Naive thymus-derived CD8-positive, alpha-beta T cell (primary cell): Measurements from ENCODE around the gene MISFA. TPM values are rescaled to one million over a fixed set of nuclear protein-coding genes. Genes with fewer than 3 reads are reported as not detected.

Experiments
- ATAC-seq, 2 donors: fragments of 150-1000 bp; cut with Tn5 transposase in 1 of 2; sonication (Bioruptor Pico), chemical (Tn5 transposase) in 1 of 2; 1 replicate in 1 of 2; 2 replicates in 1 of 2; pipeline ENCODE4 v1.10.0; 2021; ENCODE audit warnings: mild to moderate bottlenecking in 2 of 2, moderate library complexity in 2 of 2
- POLR2A ChIA-PET: fragments of 350-600 bp; sonication (Branson Sonifier 250); formaldehyde crosslinking; loops from one replicate; lab custom pipeline; 2021; ENCODE audit warnings: antibody characterized with exemption; lab: Charles Lee
- DNase-seq, 10 donors: peaks; one replicate each; pipeline versions ENCODE4 v3.0.0 to v3.0.0-alpha.2; 2020 to 2022
- H3K27ac Mint-ChIP-seq, 10 donors: one replicate each; pipeline ENCODE4 v1.8.0; 2020 to 2022; ENCODE audit warnings: mild to moderate bottlenecking in 10 of 10, mixed read lengths in 10 of 10, moderate library complexity in 4 of 10, inconsistent platforms in 1 of 10
- H3K27me3 Mint-ChIP-seq, 5 donors: one replicate each; pipeline ENCODE4 v1.8.0; 2021 to 2022; ENCODE audit warnings: mixed read lengths in 5 of 5
- H3K36me3 Mint-ChIP-seq, 3 donors: one replicate each; pipeline ENCODE4 v1.8.0; 2020 to 2022; ENCODE audit warnings: mixed read lengths in 3 of 3, mild to moderate bottlenecking in 2 of 3, inconsistent platforms in 1 of 3
- H3K4me1 Mint-ChIP-seq, 4 donors: one replicate each; pipeline ENCODE4 v1.8.0; 2021 to 2022; ENCODE audit warnings: mixed read lengths in 4 of 4
- H3K4me3 Mint-ChIP-seq, 10 donors: one replicate each; pipeline ENCODE4 v1.8.0; 2020 to 2022; ENCODE audit warnings: mild to moderate bottlenecking in 10 of 10, mixed read lengths in 10 of 10, moderate library complexity in 6 of 10, inconsistent platforms in 1 of 10
- H3K9me3 Mint-ChIP-seq, 9 donors: one replicate each; pipeline ENCODE4 v1.8.0; 2020 to 2022; ENCODE audit warnings: mixed read lengths in 9 of 9, mild to moderate bottlenecking in 3 of 9, inconsistent platforms in 1 of 9, moderate library complexity in 1 of 9
- polyA plus RNA-seq, 3 donors: library from polyadenylated mRNA; unstranded; fragments of 300-500 nt; fragmentation: Illumina TruSeq; gene quantifications; one replicate each; pipeline ENCODE4 v1.2.3, GENCODE V29; 2021
- total RNA-seq, 8 experiments: library from RNA in 2 of 8; stranded (reverse) in 2 of 8; gene quantifications; one replicate each; pipeline ENCODE4 v1.2.3 and lab custom pipeline; 2021 to 2026

Gene MISFA
- under 1 TPM in 1 of 2 experiments, not detected in 1; 0.47 TPM for total RNA-seq
- polyA plus RNA-seq = under 1 TPM in 1 of 3 donors, not detected in 2; 0.96 TPM
- total RNA-seq (lab: John Stamatoyannopoulos, UW) = 0 to 0.21 (median 0.15) reads per million in 6 experiments

GRCh38 chr11:18599739-18600230 is at the start of gene MISFA:
TSS of gene MISFA (plus strand) at chr11:18599789. CDS start at chr11:18599929, 140 bp downstream.
- no peak within 1 kb of the TSS for H3K4me3 Mint-ChIP-seq
- H3K27ac Mint-ChIP-seq = no peak within 1 kb of the TSS
- DNase-seq (no peak), ATAC-seq (no peak)
- H3K4me1 Mint-ChIP-seq = no peaks in the 10 kb centered on the region
- no peaks in the 10 kb centered on the region for H3K9me3 Mint-ChIP-seq
- POLR2A ChIA-PET = no interaction called here
- H3K36me3 Mint-ChIP-seq = no peaks in the 10 kb centered on the region
- H3K27me3 Mint-ChIP-seq = no peaks in the 10 kb centered on the region

GRCh38 chr11:18563090-18563730 is 36.4 kb upstream of the MISFA start:
- Mint-ChIP-seq H3K4me3 (no peak overlapping the region), H3K27ac (peak overlapping the region in 1 of 10 donors; percentile 7)
- POLR2A ChIA-PET = no interaction called here

GRCh38 chr11:18564149-18564548 is 35.4 kb upstream of the MISFA start:
- H3K36me3 Mint-ChIP-seq = peaks cover 0 to 34% (median 6%) of the 10 kb centered on the region in 3 donors

More at GRCh38 chr11:18563090-18563730, 36.4 kb upstream of the MISFA start:
- no peaks in the 10 kb centered on the region for H3K27me3 Mint-ChIP-seq
- DNase-seq (no peak), ATAC-seq (no peak)
- no peaks in the 10 kb centered on the region for H3K4me1 Mint-ChIP-seq
- no peaks in the 10 kb centered on the region for H3K9me3 Mint-ChIP-seq
- H3K36me3 Mint-ChIP-seq = peaks cover 0 to 35% (median 6%) of the 10 kb centered on the region in 3 donors

GRCh38 chr11:18566406-18566805 is 33.2 kb upstream of the MISFA start:
- H3K4me1 Mint-ChIP-seq = peaks cover 0 to under 1% (median 0%) of the 10 kb centered on the region in 4 donors
- H3K9me3 Mint-ChIP-seq = no peaks in the 10 kb centered on the region
- H3K4me3 Mint-ChIP-seq = no peak overlapping the region
- POLR2A ChIA-PET = no interaction called here
- no peaks in the 10 kb centered on the region for H3K27me3 Mint-ChIP-seq
- ATAC-seq (no peak), DNase-seq (no peak)
- H3K27ac Mint-ChIP-seq = no peak overlapping the region
- H3K36me3 Mint-ChIP-seq = peaks cover 0 to 39% (median 6%) of the 10 kb centered on the region in 3 donors

More at GRCh38 chr11:18564149-18564548, 35.4 kb upstream of the MISFA start:
- ATAC-seq (no peak), DNase-seq (no peak)
- POLR2A ChIA-PET = no interaction called here
- H3K27ac Mint-ChIP-seq = peak overlapping the region in 1 of 10 donors; percentile 61
- no peaks in the 10 kb centered on the region for H3K27me3 Mint-ChIP-seq
- H3K4me3 Mint-ChIP-seq = no peak overlapping the region
- no peaks in the 10 kb centered on the region for H3K4me1 Mint-ChIP-seq
- H3K9me3 Mint-ChIP-seq = no peaks in the 10 kb centered on the region

- Mint-ChIP-seq H3K27me3 (no peaks in the 10 kb centered on the region), H3K36me3 (peaks cover 0 to 45% (median 6%) of the 10 kb centered on the region in 3 donors), H3K27ac (peak overlapping the region in 1 of 10 donors; percentile 56), H3K9me3 (no peaks in the 10 kb centered on the region), H3K4me1 (peaks cover 0 to 1% (median 0%) of the 10 kb centered on the region in 4 donors), H3K4me3 (no peak overlapping the region)
- DNase-seq (no peak), ATAC-seq (no peak)
- POLR2A ChIA-PET = no interaction called here
These were observed 32.5 kb upstream of the MISFA start for GRCh38 chr11:18567081-18567480.

GRCh38 chr11:18575361-18575760 is 24.2 kb upstream of the MISFA start:
- ATAC-seq (no peak), DNase-seq (no peak)
- H3K36me3 Mint-ChIP-seq = peaks cover 0 to 56% (median 12%) of the 10 kb centered on the region in 3 donors
- peak overlapping the region in 1 of 10 donors; percentile 17 for H3K27ac Mint-ChIP-seq
- H3K4me1 Mint-ChIP-seq = peaks cover 0 to 6% (median 2%) of the 10 kb centered on the region in 4 donors
- H3K9me3 Mint-ChIP-seq = no peaks in the 10 kb centered on the region
- H3K27me3 Mint-ChIP-seq = no peaks in the 10 kb centered on the region
- no peak overlapping the region for H3K4me3 Mint-ChIP-seq
- POLR2A ChIA-PET = no interaction called here

- Mint-ChIP-seq H3K9me3 (no peaks in the 10 kb centered on the region), H3K27ac (peak overlapping the region in 2 of 10 donors; percentile 28 to 55), H3K27me3 (no peaks in the 10 kb centered on the region), H3K36me3 (peaks cover 0 to 28% (median 5%) of the 10 kb centered on the region in 3 donors), H3K4me1 (peaks cover 0 to 6% (median 2%) of the 10 kb centered on the region in 4 donors), H3K4me3 (peak overlapping the region in 2 of 10 donors; percentile 17 to 18)
- ATAC-seq = no peak
- POLR2A ChIA-PET = no interaction called here
- no peak for DNase-seq
These were observed 20.5 kb upstream of the MISFA start for GRCh38 chr11:18578975-18579598.

- ATAC-seq = no peak
- DNase-seq = no peak
- no peaks in the 10 kb centered on the region for H3K27me3 Mint-ChIP-seq
- POLR2A ChIA-PET = no interaction called here
- peaks cover 0 to 6% (median 2%) of the 10 kb centered on the region in 4 donors for H3K4me1 Mint-ChIP-seq
- H3K4me3 Mint-ChIP-seq = no peak overlapping the region
- no peak overlapping the region for H3K27ac Mint-ChIP-seq
- H3K9me3 Mint-ChIP-seq = no peaks in the 10 kb centered on the region
- H3K36me3 Mint-ChIP-seq = peaks cover 0 to 27% (median 4%) of the 10 kb centered on the region in 3 donors
These were observed 19.3 kb upstream of the MISFA start for GRCh38 chr11:18580113-18580766.

GRCh38 chr11:18581825-18582224 is 17.8 kb upstream of the MISFA start:
- Mint-ChIP-seq H3K27ac (peak overlapping the region in 1 of 10 donors; percentile 51), H3K4me1 (peaks cover 0 to 6% (median 2%) of the 10 kb centered on the region in 4 donors), H3K27me3 (no peaks in the 10 kb centered on the region), H3K36me3 (peaks cover 0 to 17% (median 0%) of the 10 kb centered on the region in 3 donors), H3K4me3 (no peak overlapping the region), H3K9me3 (no peaks in the 10 kb centered on the region)
- DNase-seq (no peak), ATAC-seq (no peak)
- POLR2A ChIA-PET = no interaction called here

- POLR2A ChIA-PET = interaction anchor here (1.0 to 1.8 kb wide), 5 partner anchors 42 to 139 kb away, joined by 3 to 14 read pairs (median 5); partner anchors contain the start of genes SPTY2D1 and TSG101
- DNase-seq (peak in 9 of 10 donors; percentile 21 to 66 (median 38)), ATAC-seq (peak; percentile 46 to 61)
- Mint-ChIP-seq H3K27ac (no peak within 1 kb of the TSS), H3K4me3 (no peak within 1 kb of the TSS), H3K4me1 (peaks cover 0 to 12% (median 5%) of the 10 kb centered on the region in 4 donors), H3K9me3 (no peaks in the 10 kb centered on the region), H3K36me3 (no peaks in the 10 kb centered on the region), H3K27me3 (no peaks in the 10 kb centered on the region)
These were observed 11.0 kb upstream of the MISFA start, which contains the start of gene UEVLD for GRCh38 chr11:18588297-18589252. TSS of gene UEVLD (minus strand) at chr11:18588734. CDS start at chr11:18588654, 80 bp downstream.

GRCh38 chr11:18590571-18590970 is 9.0 kb upstream of the MISFA start:
- Mint-ChIP-seq H3K27me3 (no peaks in the 10 kb centered on the region), H3K36me3 (no peaks in the 10 kb centered on the region), H3K27ac (peak overlapping the region in 6 of 10 donors; percentile 24 to 76 (median 52)), H3K4me1 (peaks cover 0 to 12% (median 5%) of the 10 kb centered on the region in 4 donors), H3K4me3 (peak overlapping the region in 1 of 10 donors; percentile 34), H3K9me3 (no peaks in the 10 kb centered on the region)
- POLR2A ChIA-PET = no interaction called here
- DNase-seq = no peak
- no peak for ATAC-seq
